Stimulated activated CD8-positive, alpha-beta memory T cell treated with anti-CD3 and anti-CD28 coated beads, Interleukin-12 subunit alpha, Interleukin-12 subunit beta, amount 100 ng/mL, for 1 hour (primary cell): ENCODE measurements around the gene TENM3.

ENCODE experiments used
- DNase-seq: peaks from one replicate; pipeline ENCODE4 v3.0.0-alpha.2; 2020; ENCODE audit warnings: low read depth

Gene TENM3

GRCh38 chr4:182745237-182745636 is 502.0 kb downstream of the TENM3 start:
- DNase-seq = no peak

GRCh38 chr4:182746876-182747275 is 503.7 kb downstream of the TENM3 start:
- no peak for DNase-seq

GRCh38 chr4:182748283-182748682 is 505.1 kb downstream of the TENM3 start:
- no peak for DNase-seq

GRCh38 chr4:182748949-182749348 is 505.7 kb downstream of the TENM3 start:
- DNase-seq = no peak

GRCh38 chr4:182749667-182750167 is 506.5 kb downstream of the TENM3 start:
- DNase-seq = no peak

- DNase-seq = no peak
Measured at GRCh38 chr4:182752158-182752910, 509.1 kb downstream of the TENM3 start.

- no peak for DNase-seq
Measured at GRCh38 chr4:182754895-182755294, 511.7 kb downstream of the TENM3 start.

- DNase-seq = no peak
Measured at GRCh38 chr4:182756161-182756690, 513.0 kb downstream of the TENM3 start.

GRCh38 chr4:182758273-182758672 is 515.1 kb downstream of the TENM3 start:
- DNase-seq = no peak

GRCh38 chr4:182760551-182761043 is 517.4 kb downstream of the TENM3 start:
- no peak for DNase-seq

- no peak for DNase-seq
Measured at GRCh38 chr4:182764137-182764536, 520.9 kb downstream of the TENM3 start.

- DNase-seq = no peak
Measured at GRCh38 chr4:182764642-182765041, 521.4 kb downstream of the TENM3 start.

- no peak for DNase-seq
Measured at GRCh38 chr4:182765987-182766856, 523.0 kb downstream of the TENM3 start.

- DNase-seq = no peak
Measured at GRCh38 chr4:182766857-182767250, 523.7 kb downstream of the TENM3 start.

GRCh38 chr4:182768838-182769237 is 525.6 kb downstream of the TENM3 start:
- DNase-seq = no peak

GRCh38 chr4:182770259-182770995 is 527.2 kb downstream of the TENM3 start:
- DNase-seq = no peak

GRCh38 chr4:182770996-182771514 is 527.9 kb downstream of the TENM3 start:
- no peak for DNase-seq

GRCh38 chr4:182775075-182775474 is 531.9 kb downstream of the TENM3 start:
- no peak for DNase-seq

- no peak for DNase-seq
Measured at GRCh38 chr4:182776376-182777105, 533.3 kb downstream of the TENM3 start.

- DNase-seq = no peak
Measured at GRCh38 chr4:182778222-182778982, 535.2 kb downstream of the TENM3 start.
